H1 (cell line): ENCODE measurements around the gene LANCL2. TPM values are rescaled to one million over a fixed set of nuclear protein-coding genes. Genes with fewer than 3 reads are reported as not detected.

Source experiments
- BRCA1 ChIP-seq: IDR thresholded peaks from 2 replicates; pipeline ENCODE4 v1.6.1; 2012; ENCODE audit warnings: low read depth, low read length, improper control_type of control experiment
- POU5F1 ChIP-seq: IDR thresholded peaks from 2 replicates; pipeline ENCODE4 v1.6.1; 2011; ENCODE audit warnings: low read depth, mild to moderate bottlenecking, low read length, moderate library complexity
- SP4 ChIP-seq: IDR thresholded peaks from 2 replicates; pipeline ENCODE4 v1.6.1; 2012; ENCODE audit warnings: low read length, inconsistent platforms
- polyA plus RNA-seq, 7 experiments: library from polyadenylated mRNA; depleted of rRNA in 3 of 7; stranded (reverse) in 5 of 7; unstranded in 2 of 7; fragments of >200 nt in 5 of 7; fragments of 200-250 nt in 2 of 7; gene quantifications; 1 replicate in 5 of 7; 2 replicates in 1 of 7; 4 replicates in 1 of 7; pipeline versions ENCODE4 v1.2.1 to v1.2.3, GENCODE V29; 2011 to 2013; ENCODE audit warnings: missing spikeins in 2 of 7, mixed read lengths in 2 of 7
- total RNA-seq: library from RNA; stranded (reverse); fragmentation: NEBNext Ultra II Directional; extraction: Animal tissue kit (Norgen Biotek cat#: 25700); gene quantifications from 2 replicates; pipeline ENCODE4 v1.2.1, GENCODE V29; 2021
- TF ChIP-seq, protein P1 (sequence below), 3 experiments: IDR thresholded peaks; 1 replicate in 2 of 3; 2 replicates in 1 of 3; pipeline versions ENCODE4 v1.5.1 to v1.6.1; 2011; ENCODE audit warnings: low read length in 3 of 3, mild to moderate bottlenecking in 3 of 3, inconsistent platforms in 2 of 3, low read depth in 1 of 3, moderate library complexity in 1 of 3; ENCODE audit not compliant: insufficient read depth in 1 of 3; ENCODE audit errors: control extremely low read depth in 1 of 3

LANCL2 gene
- total and polyA plus RNA-seq, 2 of the 8 experiments (the other 6 are each of a cell fraction or from before 2014, with no cell fraction given), result 9.2 to 9.5 TPM

DNA sequence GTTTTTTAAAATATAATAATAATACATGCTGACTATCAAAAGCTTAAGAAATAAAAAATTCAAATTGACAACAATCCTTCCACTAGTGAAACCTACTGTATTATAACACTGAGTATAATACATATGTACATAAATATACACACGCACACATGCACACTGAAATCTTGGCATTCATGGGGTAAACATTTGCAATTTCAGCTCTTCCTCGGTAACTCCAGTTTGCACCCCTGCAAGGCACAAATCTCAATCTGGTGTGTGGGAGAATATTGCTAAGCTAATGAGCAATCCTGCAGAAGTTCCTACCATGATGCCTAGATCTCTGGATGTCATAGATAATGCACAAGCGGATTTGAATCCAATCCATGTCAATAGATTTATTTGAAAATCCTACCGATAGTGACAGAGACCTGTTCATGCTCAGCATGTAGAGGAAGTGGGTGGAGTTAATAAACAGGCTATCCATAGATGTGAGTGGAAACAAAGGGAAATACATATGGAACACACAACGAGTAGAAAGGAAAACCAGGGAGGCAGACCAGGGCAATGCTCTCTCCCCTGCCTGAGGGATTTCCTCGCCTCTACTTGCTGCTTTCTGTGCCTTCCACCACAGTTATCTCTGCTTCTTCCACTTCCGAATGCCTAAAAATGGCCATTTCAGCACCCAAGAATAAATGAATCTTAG, 38.1 kb upstream of the LANCL2 start (continued):
- no peak for TF ChIP-seq BRCA1
- TF ChIP-seq SP4, result no peak
- TF ChIP-seq, protein P1, sequence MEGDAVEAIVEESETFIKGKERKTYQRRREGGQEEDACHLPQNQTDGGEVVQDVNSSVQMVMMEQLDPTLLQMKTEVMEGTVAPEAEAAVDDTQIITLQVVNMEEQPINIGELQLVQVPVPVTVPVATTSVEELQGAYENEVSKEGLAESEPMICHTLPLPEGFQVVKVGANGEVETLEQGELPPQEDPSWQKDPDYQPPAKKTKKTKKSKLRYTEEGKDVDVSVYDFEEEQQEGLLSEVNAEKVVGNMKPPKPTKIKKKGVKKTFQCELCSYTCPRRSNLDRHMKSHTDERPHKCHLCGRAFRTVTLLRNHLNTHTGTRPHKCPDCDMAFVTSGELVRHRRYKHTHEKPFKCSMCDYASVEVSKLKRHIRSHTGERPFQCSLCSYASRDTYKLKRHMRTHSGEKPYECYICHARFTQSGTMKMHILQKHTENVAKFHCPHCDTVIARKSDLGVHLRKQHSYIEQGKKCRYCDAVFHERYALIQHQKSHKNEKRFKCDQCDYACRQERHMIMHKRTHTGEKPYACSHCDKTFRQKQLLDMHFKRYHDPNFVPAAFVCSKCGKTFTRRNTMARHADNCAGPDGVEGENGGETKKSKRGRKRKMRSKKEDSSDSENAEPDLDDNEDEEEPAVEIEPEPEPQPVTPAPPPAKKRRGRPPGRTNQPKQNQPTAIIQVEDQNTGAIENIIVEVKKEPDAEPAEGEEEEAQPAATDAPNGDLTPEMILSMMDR (IDR thresholded peaks at IDR 0.05; ENCODE audit: control extremely low read depth in 1 of 3, insufficient read depth in 1 of 3, low read depth in 1 of 3, low read length in 3 of 3), result no peak
- TF ChIP-seq POU5F1, result no peak
